CD4-positive, alpha-beta memory T cell (primary cell): ENCODE results near the gene OMD. TPM values are rescaled to one million over a fixed set of nuclear protein-coding genes. Genes with fewer than 3 reads are reported as not detected.

Experiments
- CTCF ChIA-PET: fragments of 350-600 bp; sonication (Branson Sonifier 250); formaldehyde crosslinking; loops from one replicate; lab custom pipeline; 2021; ENCODE audit warnings: inconsistent platforms; ENCODE audit not compliant: partially characterized antibody; lab: Charles Lee
- POLR2A ChIA-PET: fragments of 350-600 bp; sonication (Branson Sonifier 250); formaldehyde crosslinking; loops from one replicate; lab custom pipeline; 2021; ENCODE audit not compliant: partially characterized antibody; lab: Charles Lee
- DNase-seq, 5 donors: peaks; one replicate each; pipeline versions ENCODE4 v3.0.0 to v3.0.0-alpha.2; 2020 to 2022; ENCODE audit warnings: mixed read lengths in 1 of 5
- H3K27ac ChIP-seq: one replicate; pipeline ENCODE4 v1.7.0; 2013; ENCODE audit warnings: low read depth, low read length
- H3K27me3 ChIP-seq: 2 replicates; pipeline ENCODE4 v1.7.0; 2013; ENCODE audit warnings: mild to moderate bottlenecking, low read length, moderate library complexity; ENCODE audit not compliant: insufficient read depth
- H3K36me3 ChIP-seq: 2 replicates; pipeline ENCODE4 v1.7.0; 2013; ENCODE audit warnings: mild to moderate bottlenecking, low read length, moderate library complexity; ENCODE audit not compliant: insufficient read depth
- H3K4me1 ChIP-seq: 2 replicates; pipeline ENCODE4 v1.7.0; 2013; ENCODE audit warnings: mild to moderate bottlenecking, low read length, moderate library complexity; ENCODE audit not compliant: insufficient read depth
- H3K4me3 ChIP-seq, 2 donors: one replicate each; pipeline ENCODE4 v1.7.0; 2013; ENCODE audit warnings: low read length in 2 of 2, mild to moderate bottlenecking in 1 of 2
- H3K9me3 ChIP-seq, 2 donors: one replicate each; pipeline ENCODE4 v1.7.0; 2013; ENCODE audit warnings: low read length in 2 of 2, control low read depth in 1 of 2; ENCODE audit not compliant: control insufficient read depth in 1 of 2
- H3K27ac Mint-ChIP-seq, 7 donors: one replicate each; pipeline ENCODE4 v1.8.0; 2020 to 2021; ENCODE audit warnings: mixed read lengths in 7 of 7, mild to moderate bottlenecking in 6 of 7, inconsistent platforms in 3 of 7, moderate library complexity in 3 of 7
- H3K27me3 Mint-ChIP-seq, 2 donors: one replicate each; pipeline ENCODE4 v1.8.0; 2020 to 2021; ENCODE audit warnings: mixed read lengths in 2 of 2
- H3K36me3 Mint-ChIP-seq, 2 donors: one replicate each; pipeline ENCODE4 v1.8.0; 2020 to 2021; ENCODE audit warnings: mixed read lengths in 2 of 2, inconsistent platforms in 1 of 2, mild to moderate bottlenecking in 1 of 2
- H3K4me1 Mint-ChIP-seq, 4 donors: one replicate each; pipeline ENCODE4 v1.8.0; 2020 to 2021; ENCODE audit warnings: mixed read lengths in 4 of 4, mild to moderate bottlenecking in 1 of 4
- H3K4me3 Mint-ChIP-seq, 8 donors: one replicate each; pipeline ENCODE4 v1.8.0; 2020 to 2021; ENCODE audit warnings: mixed read lengths in 8 of 8, mild to moderate bottlenecking in 7 of 8, moderate library complexity in 6 of 8, inconsistent platforms in 3 of 8
- H3K9me3 Mint-ChIP-seq, 8 donors: one replicate each; pipeline ENCODE4 v1.8.0; 2020 to 2021; ENCODE audit warnings: mixed read lengths in 8 of 8, mild to moderate bottlenecking in 5 of 8, inconsistent platforms in 3 of 8, moderate library complexity in 1 of 8
- intact Hi-C: fragments of 100-400 bp; cut with micrococcal nuclease; formaldehyde crosslinking; loops from one replicate; pipeline ENCODE4 v1.15.1; 2023
- polyA plus RNA-seq, 2 donors: library from polyadenylated mRNA; unstranded; fragments of 300-500 nt; fragmentation: Illumina TruSeq; gene quantifications; one replicate each; pipeline ENCODE4 v1.2.3, GENCODE V29; 2021
- total RNA-seq, 2 experiments: library from RNA; stranded (reverse); gene quantifications; one replicate each; pipeline ENCODE4 v1.2.3, GENCODE V29; 2021

Gene OMD, protein sequence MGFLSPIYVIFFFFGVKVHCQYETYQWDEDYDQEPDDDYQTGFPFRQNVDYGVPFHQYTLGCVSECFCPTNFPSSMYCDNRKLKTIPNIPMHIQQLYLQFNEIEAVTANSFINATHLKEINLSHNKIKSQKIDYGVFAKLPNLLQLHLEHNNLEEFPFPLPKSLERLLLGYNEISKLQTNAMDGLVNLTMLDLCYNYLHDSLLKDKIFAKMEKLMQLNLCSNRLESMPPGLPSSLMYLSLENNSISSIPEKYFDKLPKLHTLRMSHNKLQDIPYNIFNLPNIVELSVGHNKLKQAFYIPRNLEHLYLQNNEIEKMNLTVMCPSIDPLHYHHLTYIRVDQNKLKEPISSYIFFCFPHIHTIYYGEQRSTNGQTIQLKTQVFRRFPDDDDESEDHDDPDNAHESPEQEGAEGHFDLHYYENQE
- total RNA-seq (not detected), polyA plus RNA-seq (under 1 TPM; 0.07 to 0.09 TPM)

DNA sequence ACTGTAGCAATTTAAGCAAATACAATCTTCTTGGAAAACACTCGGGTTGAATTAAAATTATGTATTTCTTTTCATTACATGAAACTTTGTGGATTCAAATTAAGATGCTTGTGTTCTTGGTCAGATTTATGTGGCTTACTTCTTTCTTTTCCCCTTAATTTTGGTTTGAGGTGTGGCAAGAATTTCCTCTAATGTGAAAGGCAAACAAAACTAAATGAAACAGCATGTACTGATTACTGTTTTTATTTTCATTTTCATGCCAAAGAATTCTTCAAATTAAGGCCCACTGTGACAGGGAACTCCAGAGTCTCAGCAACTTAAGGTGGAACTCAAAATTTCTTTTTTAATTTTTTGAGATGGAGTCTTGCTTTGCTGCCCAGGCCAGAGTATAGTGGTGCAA, at the start of gene OMD:
OMD (minus strand) TSS at position 132 of the 400 bp plus-strand sequence. CDS start 6,913 bp downstream, outside the sequence.
- H3K4me1 ChIP-seq, result no peaks in the 10 kb centered on the region
- H3K9me3 ChIP-seq, result no peaks in the 10 kb centered on the region
- intact Hi-C loops, result no loop called here
- H3K9me3 Mint-ChIP-seq, result no peaks in the 10 kb centered on the region
- CTCF ChIA-PET, result no interaction called here
- no peaks in the 10 kb centered on the region for H3K27me3 ChIP-seq
- no peaks in the 10 kb centered on the region for H3K4me1 Mint-ChIP-seq
- no peak within 1 kb of the TSS for H3K27ac ChIP-seq
- no peak within 1 kb of the TSS for H3K4me3 Mint-ChIP-seq
- no peak within 1 kb of the TSS for H3K4me3 ChIP-seq
- POLR2A ChIA-PET, result no interaction called here
- H3K36me3 ChIP-seq, result no peaks in the 10 kb centered on the region
- no peak within 1 kb of the TSS for H3K27ac Mint-ChIP-seq
- H3K36me3 Mint-ChIP-seq, result peaks cover 0 to 5% of the 10 kb centered on the region in 2 donors
- no peak for DNase-seq
- no peaks in the 10 kb centered on the region for H3K27me3 Mint-ChIP-seq

DNA sequence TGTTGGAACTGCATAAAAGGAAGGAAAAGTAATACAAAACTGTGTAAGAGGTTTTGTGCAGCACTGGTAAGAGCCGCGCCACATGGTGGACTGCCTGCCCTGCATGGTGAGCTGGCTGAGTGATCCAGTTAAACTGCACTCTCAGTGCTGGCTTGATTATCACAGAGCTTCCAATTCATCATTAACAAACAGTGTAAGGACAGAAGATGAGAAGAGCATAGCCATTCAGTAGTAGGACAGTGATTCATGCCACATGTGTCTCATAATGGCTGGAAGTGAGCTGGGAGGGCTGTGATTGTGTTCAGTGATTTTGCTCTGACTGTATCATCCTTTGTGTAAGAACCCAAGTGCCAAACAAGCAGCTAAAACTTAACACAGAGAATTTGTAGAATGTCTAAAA, 43.9 kb upstream of the OMD start:
- intact Hi-C loops, result no loop called here
- Histone ChIP-seq H3K4me3 (no peak overlapping the region), H3K27me3 (no peaks in the 10 kb centered on the region), H3K27ac (no peak overlapping the region), H3K9me3 (no peaks in the 10 kb centered on the region), H3K4me1 (no peaks in the 10 kb centered on the region), H3K36me3 (no peaks in the 10 kb centered on the region)
- POLR2A ChIA-PET, result interaction anchor here (1.2 kb wide), 1 partner anchor 12 kb away, joined by 3 read pairs; no protein-coding TSS in a partner anchor
- no peak overlapping the region for H3K4me3 Mint-ChIP-seq
- CTCF ChIA-PET, result no interaction called here
- no peaks in the 10 kb centered on the region for H3K9me3 Mint-ChIP-seq
- no peaks in the 10 kb centered on the region for H3K27me3 Mint-ChIP-seq
- no peaks in the 10 kb centered on the region for H3K36me3 Mint-ChIP-seq
- no peak overlapping the region for H3K27ac Mint-ChIP-seq
- H3K4me1 Mint-ChIP-seq, result no peaks in the 10 kb centered on the region
- no peak for DNase-seq

DNA sequence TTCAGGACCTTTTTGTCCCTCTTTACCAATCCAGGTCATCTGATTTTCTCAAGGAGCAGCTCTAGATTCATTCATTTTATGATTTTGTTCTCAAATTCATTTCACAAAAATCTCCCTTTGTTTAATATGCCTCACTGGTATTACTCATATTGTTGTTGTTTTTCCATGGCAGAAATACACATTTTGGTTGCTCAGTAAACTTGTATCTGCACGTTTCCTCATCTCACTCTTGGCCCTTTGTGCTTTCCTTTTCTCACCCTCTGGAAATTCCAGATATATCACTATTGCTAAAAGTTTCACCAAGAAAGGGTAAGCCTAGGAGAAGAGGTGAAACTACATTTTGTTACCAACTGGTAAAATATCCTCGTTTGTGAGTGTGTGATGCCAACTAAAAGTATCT, 43.2 kb upstream of the OMD start:
- POLR2A ChIA-PET, result interaction anchor here (1.2 kb wide), 1 partner anchor 13 kb away, joined by 3 read pairs; no protein-coding TSS in a partner anchor

DNA sequence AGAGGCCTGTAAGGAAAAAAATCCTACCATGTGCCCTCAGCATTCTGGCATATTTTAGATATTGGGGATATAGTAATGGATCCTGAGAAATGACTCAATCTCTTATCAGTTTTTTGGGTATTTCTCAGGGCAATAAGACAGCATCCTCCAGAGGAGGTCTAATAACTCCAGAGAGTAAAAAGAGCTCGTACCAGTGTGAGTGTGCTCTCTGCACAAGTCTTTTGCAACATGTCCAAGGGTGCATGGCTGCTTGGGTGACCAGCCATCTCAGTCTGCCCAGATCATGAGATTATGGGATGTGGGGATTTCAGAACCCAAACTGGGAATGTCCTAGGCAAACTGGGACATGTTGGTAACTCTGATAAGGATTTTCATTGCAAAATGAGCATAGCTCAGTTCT, 42.8 kb upstream of the OMD start:
- no peak for DNase-seq
- Histone ChIP-seq H3K36me3 (no peaks in the 10 kb centered on the region), H3K27me3 (no peaks in the 10 kb centered on the region), H3K9me3 (no peaks in the 10 kb centered on the region), H3K27ac (no peak overlapping the region), H3K4me3 (no peak overlapping the region), H3K4me1 (no peaks in the 10 kb centered on the region)
- Mint-ChIP-seq H3K27ac (no peak overlapping the region), H3K4me3 (no peak overlapping the region), H3K4me1 (no peaks in the 10 kb centered on the region), H3K36me3 (no peaks in the 10 kb centered on the region), H3K27me3 (no peaks in the 10 kb centered on the region), H3K9me3 (no peaks in the 10 kb centered on the region)
- intact Hi-C loops, result no loop called here
- CTCF ChIA-PET, result no interaction called here
- POLR2A ChIA-PET, result no interaction called here

More for the DNA sequence above, 43.2 kb upstream of the OMD start:
- no peak overlapping the region for H3K4me3 ChIP-seq
- no peaks in the 10 kb centered on the region for H3K36me3 Mint-ChIP-seq
- no peaks in the 10 kb centered on the region for H3K9me3 ChIP-seq
- no peaks in the 10 kb centered on the region for H3K27me3 ChIP-seq
- no peaks in the 10 kb centered on the region for H3K27me3 Mint-ChIP-seq
- no peak overlapping the region for H3K4me3 Mint-ChIP-seq
- no peaks in the 10 kb centered on the region for H3K9me3 Mint-ChIP-seq
- H3K36me3 ChIP-seq, result no peaks in the 10 kb centered on the region
- H3K27ac ChIP-seq, result no peak overlapping the region
- CTCF ChIA-PET, result no interaction called here
- H3K4me1 ChIP-seq, result no peaks in the 10 kb centered on the region
- no peak overlapping the region for H3K27ac Mint-ChIP-seq
- intact Hi-C loops, result no loop called here
- H3K4me1 Mint-ChIP-seq, result no peaks in the 10 kb centered on the region
- DNase-seq, result no peak

DNA sequence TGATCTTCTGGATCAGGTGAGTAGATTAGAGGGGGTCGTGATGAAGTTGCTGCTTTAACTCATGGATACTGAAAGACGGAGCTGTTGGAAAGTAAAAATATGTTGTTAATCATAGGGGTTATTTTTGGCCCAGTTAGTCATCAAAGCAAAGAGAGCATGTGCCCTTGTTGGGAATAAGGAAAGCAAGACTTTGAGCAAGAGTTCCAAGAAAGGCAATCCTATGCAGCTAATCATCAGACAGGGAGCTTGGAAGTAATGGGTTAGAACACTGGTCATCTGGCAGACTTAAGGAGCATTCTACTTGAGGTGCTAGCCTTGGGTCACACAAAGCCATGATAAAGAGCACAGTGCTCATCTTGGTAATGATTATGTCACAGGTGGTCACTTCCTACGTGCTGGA, 39.7 kb upstream of the OMD start:
- Histone ChIP-seq H3K9me3 (no peaks in the 10 kb centered on the region), H3K4me1 (no peaks in the 10 kb centered on the region), H3K27me3 (no peaks in the 10 kb centered on the region), H3K4me3 (no peak overlapping the region), H3K27ac (no peak overlapping the region), H3K36me3 (no peaks in the 10 kb centered on the region)
- POLR2A ChIA-PET, result no interaction called here
- Mint-ChIP-seq H3K4me3 (no peak overlapping the region), H3K27me3 (no peaks in the 10 kb centered on the region), H3K36me3 (no peaks in the 10 kb centered on the region), H3K4me1 (no peaks in the 10 kb centered on the region), H3K9me3 (no peaks in the 10 kb centered on the region), H3K27ac (no peak overlapping the region)
- DNase-seq, result no peak
- intact Hi-C loops, result no loop called here
- CTCF ChIA-PET, result no interaction called here

DNA sequence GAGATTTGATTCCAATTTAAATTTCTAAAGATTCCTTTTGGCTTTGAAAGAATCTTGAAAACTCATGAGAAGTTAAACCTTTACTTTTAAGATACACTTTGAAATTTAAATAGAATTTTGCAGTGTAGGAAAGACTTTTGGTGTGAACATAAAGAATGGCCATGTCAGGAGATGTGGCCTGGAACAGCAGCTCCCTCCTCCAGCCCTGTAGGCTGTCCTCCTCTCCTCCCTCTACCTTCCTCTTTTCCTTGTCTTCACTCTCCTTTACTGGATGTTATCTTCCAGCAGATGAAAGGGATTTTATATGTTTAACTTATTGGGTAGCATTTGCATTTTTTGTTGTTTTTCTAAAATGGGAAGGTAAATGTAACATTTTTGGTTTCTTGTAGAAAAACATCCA, 39.1 kb upstream of the OMD start:
- no peak for DNase-seq
- H3K27ac Mint-ChIP-seq, result no peak overlapping the region
- ChIA-PET CTCF (no interaction called here), POLR2A (no interaction called here)
- no peaks in the 10 kb centered on the region for H3K27me3 ChIP-seq
- no peaks in the 10 kb centered on the region for H3K36me3 Mint-ChIP-seq
- no peaks in the 10 kb centered on the region for H3K27me3 Mint-ChIP-seq
- H3K9me3 ChIP-seq, result no peaks in the 10 kb centered on the region
- H3K36me3 ChIP-seq, result no peaks in the 10 kb centered on the region
- intact Hi-C loops, result no loop called here
- no peak overlapping the region for H3K27ac ChIP-seq
- no peaks in the 10 kb centered on the region for H3K9me3 Mint-ChIP-seq
- no peak overlapping the region for H3K4me3 ChIP-seq
- no peaks in the 10 kb centered on the region for H3K4me1 Mint-ChIP-seq
- no peaks in the 10 kb centered on the region for H3K4me1 ChIP-seq
- no peak overlapping the region for H3K4me3 Mint-ChIP-seq

DNA sequence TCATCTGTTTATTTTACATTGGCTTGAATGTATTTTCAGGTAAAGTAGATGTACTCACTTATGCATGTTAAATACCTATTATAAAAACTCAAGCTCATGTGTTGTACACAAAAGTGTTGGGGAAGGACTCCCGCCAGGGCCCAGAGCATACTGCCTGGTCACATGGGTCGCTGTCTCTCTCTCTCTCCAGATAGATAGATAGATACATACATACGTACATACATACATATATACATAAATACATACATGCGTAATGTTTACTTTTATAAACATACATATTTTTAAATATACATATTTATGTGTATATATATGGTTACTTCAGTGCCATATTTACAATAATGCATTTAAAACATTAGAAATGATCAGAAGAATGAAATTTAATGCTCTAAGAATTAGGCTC, 33.3 kb upstream of the OMD start:
- CTCF ChIA-PET, result no interaction called here
- no peak for DNase-seq
- no peaks in the 10 kb centered on the region for H3K4me1 ChIP-seq
- no peaks in the 10 kb centered on the region for H3K4me1 Mint-ChIP-seq
- H3K4me3 Mint-ChIP-seq, result no peak overlapping the region
- intact Hi-C loops, result no loop called here
- no peaks in the 10 kb centered on the region for H3K36me3 Mint-ChIP-seq
- no peaks in the 10 kb centered on the region for H3K27me3 Mint-ChIP-seq
- no peaks in the 10 kb centered on the region for H3K27me3 ChIP-seq
- no peaks in the 10 kb centered on the region for H3K9me3 Mint-ChIP-seq
- H3K36me3 ChIP-seq, result no peaks in the 10 kb centered on the region
- POLR2A ChIA-PET, result no interaction called here
- H3K9me3 ChIP-seq, result no peaks in the 10 kb centered on the region
- H3K4me3 ChIP-seq, result no peak overlapping the region
- H3K27ac Mint-ChIP-seq, result no peak overlapping the region
- no peak overlapping the region for H3K27ac ChIP-seq
